Suppressor macrophage (primary cell): ENCODE data around the gene MAN1B1.
A peak's percentile ranks its signal among the peaks of the same experiment; 100 is the strongest.

Experiments
- DNase-seq, 4 experiments: peaks; one replicate each; pipeline ENCODE4 v3.0.0-alpha.2; 2020 to 2022

MAN1B1 gene

DNA sequence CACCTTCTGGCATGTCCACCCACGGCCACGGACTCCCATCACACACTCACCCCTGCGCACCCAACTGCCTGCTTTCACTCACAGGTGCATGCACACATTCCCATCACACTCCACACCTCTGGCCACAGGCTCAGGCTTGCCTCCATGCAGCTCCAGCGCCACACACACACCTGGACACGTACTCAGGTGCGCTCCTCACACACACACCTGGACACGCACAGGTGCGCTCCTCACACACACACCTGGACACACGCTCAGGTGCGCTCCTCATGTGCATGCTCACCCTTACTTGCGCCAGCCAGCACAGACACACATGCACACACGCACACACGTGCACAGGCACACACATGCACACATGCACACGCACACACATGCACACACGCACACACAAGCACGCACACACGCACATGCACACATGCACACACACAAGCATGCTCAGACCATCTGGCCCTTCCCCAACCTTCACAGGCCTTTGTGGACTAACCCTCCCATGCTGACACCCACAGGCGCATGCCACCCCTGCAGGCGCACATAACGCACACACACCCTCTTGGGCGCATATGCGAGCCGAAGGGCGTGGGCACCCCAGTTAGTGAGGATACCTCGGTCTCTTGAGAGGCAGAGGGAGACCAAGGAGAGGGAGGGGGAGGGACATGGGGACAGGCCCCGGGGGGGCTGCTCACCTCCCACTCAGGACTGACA is 60.5 kb downstream of the MAN1B1 start:
- DNase-seq = no peak

DNA sequence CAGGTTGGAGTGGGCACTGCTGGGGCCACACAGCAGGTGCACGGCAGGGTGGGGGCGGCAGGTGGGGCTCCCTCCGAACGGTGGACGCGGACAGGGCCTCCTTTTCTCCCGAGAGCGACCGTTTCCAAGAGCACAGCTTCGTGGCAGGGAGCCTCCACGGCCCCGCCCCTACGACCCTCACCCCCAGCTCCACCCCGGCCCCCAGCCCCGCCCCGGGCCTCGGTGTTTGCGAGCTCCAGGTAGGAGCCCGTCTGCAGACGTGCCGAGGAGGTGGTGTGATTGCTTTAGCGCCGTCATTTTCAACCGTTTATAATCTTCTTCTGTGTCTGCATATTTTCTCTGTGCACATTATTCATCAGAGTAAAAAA is 61.0 kb downstream of the MAN1B1 start:
- DNase-seq = no peak

DNA sequence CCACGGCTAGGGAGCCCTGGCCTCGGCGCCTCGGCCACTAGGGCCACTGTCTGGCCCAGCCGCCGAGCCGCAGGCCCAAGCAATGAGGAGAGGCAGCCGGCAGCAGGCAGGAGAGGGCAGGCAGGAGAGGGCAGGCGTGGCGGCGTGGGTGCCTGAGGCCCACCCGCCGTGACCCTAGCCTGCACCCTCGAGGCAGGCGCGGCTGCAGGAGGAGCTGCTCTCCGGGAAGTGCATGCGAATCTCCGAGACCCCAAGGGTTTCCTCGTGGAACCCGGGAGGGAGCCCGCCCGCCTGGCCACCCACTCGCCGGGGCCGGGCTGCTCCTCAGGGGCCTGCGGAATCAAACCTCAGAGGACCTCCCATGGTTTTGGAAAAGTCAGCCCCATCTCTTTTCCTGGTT is 61.5 kb downstream of the MAN1B1 start:
- no peak for DNase-seq

DNA sequence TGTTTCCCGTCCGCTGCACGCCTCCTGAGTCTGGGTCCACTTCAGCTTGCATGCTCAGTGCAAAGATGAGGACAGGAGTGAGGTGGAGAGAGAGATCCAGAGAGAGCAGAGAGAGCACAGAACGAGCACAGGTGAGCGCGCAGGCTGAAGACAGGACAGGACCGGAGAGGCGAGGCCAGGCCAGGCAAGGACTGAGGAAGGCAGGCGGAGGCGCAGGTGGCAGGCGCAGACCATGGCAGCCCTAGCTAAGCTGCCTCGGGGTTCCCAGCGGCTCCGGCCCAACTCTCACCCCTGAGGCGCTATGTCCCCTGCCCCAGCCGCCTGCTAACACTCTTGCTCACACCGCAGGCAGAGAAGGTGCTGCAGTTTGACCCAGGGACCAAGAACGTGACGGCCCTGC is 61.9 kb downstream of the MAN1B1 start:
- DNase-seq = no peak

DNA sequence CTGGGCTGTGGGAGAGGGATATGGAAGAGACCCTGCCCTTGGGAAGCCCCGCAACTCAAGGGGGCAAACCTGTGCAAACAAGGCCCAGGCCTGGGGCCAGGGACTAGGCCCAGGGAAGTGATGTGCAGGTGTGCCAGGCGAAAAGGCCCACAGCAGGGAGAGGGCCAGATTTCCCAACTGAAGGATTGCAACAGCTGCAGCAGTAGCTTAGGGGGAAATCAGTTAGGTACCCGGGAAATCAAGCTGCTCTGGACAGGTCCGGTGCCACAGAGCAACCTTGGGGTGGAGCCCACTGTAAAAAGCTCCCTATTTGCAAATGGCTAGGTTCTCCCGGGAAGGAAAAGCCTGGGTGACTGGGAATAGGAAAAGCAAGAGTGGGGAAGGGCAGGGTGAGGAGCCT is 62.6 kb downstream of the MAN1B1 start:
- no peak for DNase-seq

DNA sequence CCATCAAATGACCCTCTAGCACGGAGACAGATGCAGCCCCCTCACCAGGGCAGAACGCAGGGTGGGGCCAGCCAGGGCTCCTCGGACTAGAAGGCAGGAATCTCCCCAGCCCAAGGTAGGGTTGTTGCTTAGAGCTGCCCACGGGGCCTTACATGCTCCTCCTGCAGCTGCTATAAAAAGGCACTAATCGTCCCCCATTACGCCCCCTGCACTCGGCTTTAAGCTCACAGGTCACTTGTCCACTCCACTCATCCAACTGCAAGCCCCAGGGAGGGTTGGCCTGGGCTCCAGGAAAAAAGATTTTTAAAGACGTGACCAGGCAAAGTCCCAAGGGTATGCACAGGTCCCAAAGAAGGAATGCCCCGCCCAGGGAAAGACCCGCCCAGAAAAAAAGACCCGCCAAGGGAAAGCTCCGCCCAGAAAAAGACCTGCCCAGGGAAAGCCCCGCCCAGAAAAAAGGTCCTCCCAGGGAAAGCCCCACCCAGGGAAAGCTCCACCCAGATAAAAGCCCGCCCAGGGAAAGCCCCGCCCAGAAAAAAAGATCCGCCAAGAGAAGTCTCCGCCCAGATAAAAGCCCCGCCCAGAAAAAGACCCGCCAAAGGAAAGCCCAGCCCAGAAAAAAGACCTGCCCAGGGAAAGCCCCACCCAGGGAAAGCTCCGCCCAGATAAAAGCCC is 63.3 kb downstream of the MAN1B1 start:
- DNase-seq = no peak

DNA sequence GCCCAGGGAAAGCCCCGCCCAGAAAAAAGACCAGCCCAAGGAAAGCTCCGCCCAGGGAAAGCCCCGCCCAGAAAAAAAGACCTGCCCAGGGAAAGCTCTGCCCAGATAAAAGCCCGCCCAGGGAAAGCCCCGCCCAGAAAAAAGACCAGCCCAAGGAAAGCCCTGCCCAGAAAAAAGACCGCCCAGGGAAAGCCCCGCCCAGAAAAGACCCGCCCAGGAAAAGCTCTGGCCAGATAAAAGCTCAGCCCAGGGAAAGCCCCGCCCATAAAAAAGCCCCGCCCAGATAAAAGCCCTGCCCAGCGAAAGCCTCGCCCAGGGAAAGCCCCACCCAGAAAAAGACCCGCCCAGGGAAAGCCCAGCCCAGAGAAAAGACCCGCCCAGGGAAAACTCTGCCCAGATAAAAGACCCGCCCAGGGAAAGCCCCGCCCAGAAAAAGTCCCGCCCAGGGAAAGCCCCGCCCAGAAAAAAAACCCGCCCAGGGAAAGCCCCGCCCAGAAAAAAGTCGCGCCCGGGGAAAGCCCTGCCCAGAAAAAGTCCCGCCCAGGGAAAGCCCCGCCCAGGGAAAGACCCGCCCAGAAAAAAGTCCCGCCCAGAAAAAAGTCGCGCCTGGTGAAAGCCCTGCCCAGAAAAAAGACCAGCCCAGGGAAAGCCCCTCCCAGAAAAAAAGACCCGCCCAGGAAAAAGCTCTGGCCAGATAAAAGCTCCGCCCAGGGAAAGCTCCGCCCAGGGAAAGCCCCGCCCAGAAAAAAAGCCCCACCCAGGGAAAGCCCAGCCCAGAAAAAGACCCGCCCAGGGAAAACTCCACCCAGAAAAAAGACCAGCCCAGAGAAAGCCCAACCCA is 64.1 kb downstream of the MAN1B1 start:
- peak; percentile 51 to 73 (median 62) for DNase-seq

DNA sequence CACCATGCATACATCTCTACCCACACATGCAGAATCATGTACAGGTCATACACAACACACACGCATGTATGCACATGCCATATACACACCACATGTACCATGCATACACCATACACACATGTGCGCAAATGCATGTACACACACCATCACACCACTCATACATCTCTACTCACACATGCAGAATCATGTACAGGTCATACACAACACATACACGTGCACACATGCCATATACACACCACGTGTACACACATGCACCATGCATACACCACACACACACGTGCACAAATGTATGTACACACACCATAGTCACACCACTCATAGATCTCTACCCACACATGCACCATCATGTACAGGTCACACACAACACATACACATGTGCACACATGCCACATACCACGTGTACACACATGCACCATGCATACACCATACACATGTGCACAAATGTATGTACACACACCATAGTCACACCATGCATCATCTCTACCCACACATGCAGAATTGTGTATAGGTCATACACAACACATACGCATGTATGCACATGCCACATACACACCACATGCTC is 66.1 kb downstream of the MAN1B1 start:
- DNase-seq = no peak

DNA sequence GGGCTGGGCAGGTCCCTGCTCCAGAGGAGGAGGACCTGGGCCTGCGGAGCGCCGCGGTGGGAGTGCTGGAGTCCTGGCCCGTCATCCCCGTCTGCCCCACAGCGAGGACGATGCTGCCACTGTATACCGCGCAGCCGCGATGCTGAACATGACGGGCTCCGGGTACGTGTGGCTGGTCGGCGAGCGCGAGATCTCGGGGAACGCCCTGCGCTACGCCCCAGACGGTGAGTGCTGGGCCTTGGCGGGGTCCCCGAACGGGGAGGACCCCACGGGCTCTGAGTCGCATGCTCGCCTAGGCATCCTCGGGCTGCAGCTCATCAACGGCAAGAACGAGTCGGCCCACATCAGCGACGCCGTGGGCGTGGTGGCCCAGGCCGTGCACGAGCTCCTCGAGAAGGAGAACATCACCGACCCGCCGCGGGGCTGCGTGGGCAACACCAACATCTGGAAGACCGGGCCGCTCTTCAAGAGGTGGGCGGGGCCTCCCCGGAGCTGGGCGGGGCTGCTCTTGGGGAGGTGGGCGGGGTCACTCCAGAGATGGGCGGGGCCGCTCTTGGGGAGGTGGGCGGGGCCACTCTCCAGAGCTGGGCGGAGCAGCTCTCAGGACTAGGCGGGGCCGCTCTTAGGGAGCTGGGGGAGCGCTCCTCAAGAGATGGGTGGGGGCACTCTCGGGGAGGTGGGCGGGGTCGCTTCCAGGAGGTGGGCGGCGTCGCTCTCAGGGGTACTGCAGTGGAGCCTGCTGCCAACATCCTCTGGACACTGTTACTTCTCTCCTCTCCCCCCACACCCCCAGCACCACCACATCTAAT is 70.0 kb downstream of the MAN1B1 start:
- peak; percentile 68 to 87 (median 78) for DNase-seq

DNA sequence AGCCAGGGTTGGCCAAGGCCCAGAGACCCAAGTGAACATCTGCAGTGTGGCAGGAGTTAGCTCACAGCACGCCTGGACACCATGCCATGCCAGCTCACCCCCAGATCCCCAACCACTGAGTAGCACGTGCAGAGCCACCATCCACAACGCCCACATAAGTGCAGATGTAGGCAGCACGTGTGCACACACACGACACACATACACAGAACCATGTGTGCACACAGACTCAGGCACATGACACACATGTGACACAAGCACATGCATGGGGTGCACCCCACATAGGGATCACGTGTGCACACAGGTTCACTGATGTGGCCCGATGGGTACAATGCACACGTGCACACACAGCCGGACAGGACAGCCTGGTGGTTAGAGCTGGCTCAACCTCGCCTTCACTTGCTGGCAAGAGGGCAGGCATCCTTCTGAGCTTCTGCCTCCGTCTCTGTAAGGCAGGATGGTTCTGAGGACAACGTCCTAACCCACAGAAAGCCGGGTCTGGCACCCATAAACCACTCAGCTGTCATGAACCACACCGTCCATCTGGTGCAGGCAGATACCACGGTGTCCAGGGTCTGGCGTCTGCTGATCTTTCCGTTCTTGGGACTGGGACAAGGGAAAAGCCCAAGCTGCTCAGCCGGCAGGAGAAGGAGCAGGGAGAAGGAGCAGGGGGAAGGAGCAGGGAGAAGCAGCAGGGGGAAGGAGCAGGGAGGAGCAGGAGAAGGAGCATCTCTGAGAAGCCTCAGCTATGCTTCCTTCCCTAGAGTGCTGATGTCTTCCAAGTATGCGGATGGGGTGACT is 71.0 kb downstream of the MAN1B1 start:
- DNase-seq = no peak

DNA sequence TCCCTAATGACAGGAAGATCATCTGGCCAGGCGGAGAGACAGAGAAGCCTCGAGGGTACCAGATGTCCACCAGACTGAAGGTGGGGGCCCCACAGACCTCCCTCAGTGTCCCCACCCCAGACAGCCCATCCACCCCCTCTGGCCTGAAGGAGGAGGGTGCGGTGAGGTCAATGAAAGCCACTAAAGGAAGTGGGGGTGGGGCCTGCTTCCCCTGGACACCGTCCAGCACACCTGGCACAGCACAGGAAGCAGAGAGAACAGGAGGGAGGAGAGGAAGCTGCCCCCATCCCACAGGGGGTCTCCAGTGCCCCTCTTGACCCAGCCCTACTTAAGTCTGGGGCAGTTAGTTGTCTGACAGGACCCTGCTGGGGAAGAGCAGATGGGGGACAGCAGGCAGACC is 71.8 kb downstream of the MAN1B1 start:
- no peak for DNase-seq
